Trophoblast cell (in vitro differentiated cells and primary cell): ENCODE results near the gene NF2. TPM values are rescaled to one million over a fixed set of nuclear protein-coding genes. Genes with fewer than 3 reads are reported as not detected.

ENCODE experiments used
- DNase-seq, 2 donors: peaks; one replicate each; pipeline ENCODE4 v3.0.0-alpha.2; 2016
- H2AFZ ChIP-seq: 2 replicates; pipeline ENCODE4 v1.6.1; 2013; ENCODE audit warnings: low read length, moderate library complexity, mild to moderate bottlenecking; ENCODE audit not compliant: insufficient read depth, poor library complexity
- H2AK5ac ChIP-seq: 2 replicates; pipeline ENCODE4 v1.6.1; 2013; ENCODE audit warnings: mild to moderate bottlenecking, low read length
- H2BK120ac ChIP-seq: 2 replicates; pipeline ENCODE4 v1.6.1; 2013; ENCODE audit warnings: low read length, mild to moderate bottlenecking, moderate library complexity; ENCODE audit not compliant: insufficient read depth, poor library complexity
- H2BK12ac ChIP-seq: 2 replicates; pipeline ENCODE4 v1.6.1; 2013; ENCODE audit warnings: mild to moderate bottlenecking, low read length, moderate library complexity
- H2BK5ac ChIP-seq: 2 replicates; pipeline ENCODE4 v1.6.1; 2013; ENCODE audit warnings: low read length, low read depth, moderate library complexity, mild to moderate bottlenecking; ENCODE audit not compliant: poor library complexity
- H3K14ac ChIP-seq: 2 replicates; pipeline ENCODE4 v1.6.1; 2013; ENCODE audit warnings: mild to moderate bottlenecking, low read length
- H3K18ac ChIP-seq: 2 replicates; pipeline ENCODE4 v1.6.1; 2013; ENCODE audit warnings: mild to moderate bottlenecking, low read length
- H3K23ac ChIP-seq: 2 replicates; pipeline ENCODE4 v1.6.1; 2013; ENCODE audit warnings: low read length
- H3K27ac ChIP-seq: 2 replicates; pipeline ENCODE4 v1.5.1; 2013; ENCODE audit warnings: low read depth, mild to moderate bottlenecking, inconsistent platforms, low read length, moderate library complexity
- H3K27me3 ChIP-seq: 2 replicates; pipeline ENCODE4 v1.6.1; 2013; ENCODE audit warnings: inconsistent platforms, mild to moderate bottlenecking, low read length, moderate library complexity; ENCODE audit not compliant: insufficient read depth
- H3K36me3 ChIP-seq, 2 experiments: 1 replicate in 1 of 2; 2 replicates in 1 of 2; pipeline ENCODE4 v1.6.1; 2013; ENCODE audit warnings: low read length in 2 of 2, mild to moderate bottlenecking in 2 of 2, moderate library complexity in 1 of 2; ENCODE audit not compliant: insufficient read depth in 2 of 2, control insufficient read depth in 1 of 2
- H3K4ac ChIP-seq: 2 replicates; pipeline ENCODE4 v1.6.1; 2013; ENCODE audit warnings: low read depth, mild to moderate bottlenecking, low read length, moderate library complexity
- H3K4me1 ChIP-seq, 2 experiments: 1 replicate in 1 of 2; 2 replicates in 1 of 2; pipeline ENCODE4 v1.6.1; 2013; ENCODE audit warnings: low read length in 2 of 2, mild to moderate bottlenecking in 2 of 2, moderate library complexity in 1 of 2; ENCODE audit not compliant: insufficient read depth in 2 of 2, control insufficient read depth in 1 of 2
- H3K4me2 ChIP-seq: 2 replicates; pipeline ENCODE4 v1.6.1; 2013; ENCODE audit warnings: inconsistent platforms, mild to moderate bottlenecking, low read length, moderate library complexity
- H3K4me3 ChIP-seq: 2 replicates; pipeline ENCODE4 v1.5.1; 2013; ENCODE audit warnings: mild to moderate bottlenecking, low read depth, low read length, inconsistent platforms
- H3K79me1 ChIP-seq: one replicate; pipeline ENCODE4 v1.6.1; 2013; ENCODE audit warnings: low read length
- H3K79me2 ChIP-seq: 2 replicates; pipeline ENCODE4 v1.6.1; 2013; ENCODE audit warnings: low read length, mild to moderate bottlenecking; ENCODE audit not compliant: control insufficient read depth, insufficient read depth, poor library complexity
- H3K9ac ChIP-seq: 2 replicates; pipeline ENCODE4 v1.6.1; 2013; ENCODE audit warnings: mild to moderate bottlenecking, low read length
- H3K9me3 ChIP-seq: 2 replicates; pipeline ENCODE4 v1.6.1; 2013; ENCODE audit warnings: low read depth, mild to moderate bottlenecking, control low read depth, inconsistent platforms, low read length; ENCODE audit not compliant: insufficient read depth
- H4K12ac ChIP-seq: 2 replicates; pipeline ENCODE4 v1.6.1; 2013; ENCODE audit warnings: low read depth, mild to moderate bottlenecking, low read length, moderate library complexity
- H4K8ac ChIP-seq: 2 replicates; pipeline ENCODE4 v1.6.1; 2013; ENCODE audit warnings: low read depth, mild to moderate bottlenecking, low read length, moderate library complexity
- H4K91ac ChIP-seq: one replicate; pipeline ENCODE4 v1.6.1; 2013; ENCODE audit warnings: low read depth, mild to moderate bottlenecking, low read length, moderate library complexity
- WGBS: extraction: QIAGEN DNeasy Blood & Tissue Kit; methylation state at CpG from one replicate; pipeline ENCODE4 v1.1.7; 2013; ENCODE audit warnings: missing lambda C conversion rate; ENCODE audit not compliant: insufficient read length, insufficient coverage; ENCODE audit errors: extremely low coverage; 5-methylcytosine and 5-hydroxymethylcytosine counted together
- polyA plus RNA-seq: library from polyadenylated mRNA; stranded (reverse); fragments of 200-250 nt; gene quantifications from 2 replicates; pipeline ENCODE4 v1.2.3, GENCODE V29; 2013

The NF2 gene
- 9.8 and 10.0 TPM in 2 replicates for polyA plus RNA-seq

GRCh38 chr22:29603358-29604075 lies at the start of gene NF2:
NF2 (plus strand) TSS chr22:29603633; CDS start chr22:29603999, 366 bp downstream.
- H3K27ac ChIP-seq = peak within 1 kb of the TSS; percentile 62
- DNase-seq = peak; percentile 100
- H3K27me3 ChIP-seq = no peaks in the 10 kb centered on the region
- peak within 1 kb of the TSS; percentile 76 for H3K4ac ChIP-seq
- H3K79me1 ChIP-seq = peaks cover 6% of the 10 kb centered on the region
- H3K9ac ChIP-seq = peak within 1 kb of the TSS; percentile 59
- peaks cover 2 to 8% of the 10 kb centered on the region in 2 experiments for H3K4me1 ChIP-seq
- no peaks in the 10 kb centered on the region for H3K9me3 ChIP-seq
- H4K91ac ChIP-seq = peak within 1 kb of the TSS; percentile 90
- peak within 1 kb of the TSS; percentile 79 for H3K4me2 ChIP-seq
- no peak within 1 kb of the TSS for H2AK5ac ChIP-seq
- H4K8ac ChIP-seq = peak within 1 kb of the TSS; percentile 88
- H3K23ac ChIP-seq = no peak within 1 kb of the TSS
- H3K14ac ChIP-seq = peak within 1 kb of the TSS; percentile 82
- H4K12ac ChIP-seq = peak within 1 kb of the TSS; percentile 87
- peak within 1 kb of the TSS; percentile 68 for H2BK120ac ChIP-seq
- no CpG with 5 or more reads among the region's 74 CpGs for WGBS
- H2BK12ac ChIP-seq = no peak within 1 kb of the TSS
- H3K18ac ChIP-seq = peak within 1 kb of the TSS; percentile 84
- peak within 1 kb of the TSS; percentile 75 for H3K4me3 ChIP-seq
- peaks cover 4% of the 10 kb centered on the region for H3K79me2 ChIP-seq
- peak within 1 kb of the TSS; percentile 70 for H2BK5ac ChIP-seq
- no peaks in the 10 kb centered on the region for H3K36me3 ChIP-seq
- H2AFZ ChIP-seq = peak within 1 kb of the TSS; percentile 76

DNA sequence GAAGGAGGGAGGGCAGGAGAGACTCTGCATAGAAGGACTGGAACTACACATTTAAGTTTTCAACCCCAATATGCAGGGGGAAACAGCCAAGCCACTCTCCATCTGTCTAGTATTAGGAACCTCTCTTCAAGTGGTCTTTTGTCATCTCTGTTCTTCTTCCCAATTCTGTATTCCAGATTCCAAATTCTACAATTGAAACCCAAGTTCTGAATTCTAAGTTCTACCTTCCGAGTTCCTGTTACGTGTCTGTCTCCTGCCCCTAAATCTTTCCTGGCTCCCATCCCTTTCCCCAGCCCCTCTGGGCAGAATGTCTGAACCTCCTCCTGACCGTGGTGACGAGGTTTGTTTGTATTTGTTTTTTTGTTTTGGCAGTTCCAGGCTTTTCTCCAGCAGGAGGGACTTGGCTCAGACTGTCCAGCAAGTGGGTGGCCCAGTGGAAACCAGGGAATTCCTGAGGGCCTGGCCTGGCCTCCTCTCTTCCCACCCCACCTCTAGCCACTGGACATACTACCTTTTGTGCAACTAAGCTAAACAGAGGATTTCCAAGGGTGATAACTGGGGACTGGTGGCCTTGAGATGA lies 48.3 kb upstream of the NF2 start:
- Histone ChIP-seq H3K4ac (no peak overlapping the region), H3K79me2 (peaks cover 6% of the 10 kb centered on the region), H4K12ac (no peak overlapping the region), H4K8ac (no peak overlapping the region), H3K23ac (no peak overlapping the region), H3K36me3 (peaks cover 29% of the 10 kb centered on the region in 2 experiments), H3K14ac (no peak overlapping the region), H3K27ac (no peak overlapping the region), H3K4me1 (peaks cover 0 to 2% of the 10 kb centered on the region in 2 experiments), H2BK120ac (no peak overlapping the region), H3K4me2 (no peak overlapping the region), H2AFZ (no peak overlapping the region), H3K9ac (no peak overlapping the region), H2AK5ac (no peak overlapping the region), H3K18ac (no peak overlapping the region), H3K79me1 (peaks cover 6% of the 10 kb centered on the region), H2BK12ac (no peak overlapping the region), H2BK5ac (no peak overlapping the region), H4K91ac (no peak overlapping the region), H3K27me3 (no peaks in the 10 kb centered on the region), H3K9me3 (no peaks in the 10 kb centered on the region), H3K4me3 (no peak overlapping the region)
- no CpG with 5 or more reads among the region's 4 CpGs for WGBS
- DNase-seq = no peak

DNA sequence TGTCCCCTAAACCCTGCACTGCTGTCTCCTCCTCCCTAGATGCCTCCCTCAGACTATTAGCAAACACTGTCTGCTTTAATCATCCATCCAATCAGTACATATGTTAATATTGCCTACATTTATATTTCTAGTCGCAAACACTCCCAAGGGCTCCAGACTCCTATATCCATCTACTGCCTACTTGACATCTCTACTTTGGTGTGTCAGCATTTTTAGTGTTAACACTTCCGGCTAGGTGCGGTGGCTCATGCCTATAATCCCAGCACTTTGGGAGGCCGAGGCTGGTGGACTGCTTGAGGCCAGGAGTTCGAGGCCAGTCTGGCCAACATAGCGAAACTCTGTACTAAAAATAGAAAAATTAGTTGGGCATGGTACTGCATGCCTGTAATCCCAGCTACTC lies 44.4 kb upstream of the NF2 start:
- H3K18ac ChIP-seq = no peak overlapping the region
- H4K8ac ChIP-seq = no peak overlapping the region
- H3K23ac ChIP-seq = no peak overlapping the region
- no peak overlapping the region for H3K4me2 ChIP-seq
- H3K79me2 ChIP-seq = peaks cover under 1% of the 10 kb centered on the region
- H3K9ac ChIP-seq = no peak overlapping the region
- H3K36me3 ChIP-seq = peaks cover 41 to 47% of the 10 kb centered on the region in 2 experiments
- no peak overlapping the region for H2AK5ac ChIP-seq
- no peak overlapping the region for H4K91ac ChIP-seq
- no peak overlapping the region for H2AFZ ChIP-seq
- H2BK120ac ChIP-seq = no peak overlapping the region
- no peak overlapping the region for H3K27ac ChIP-seq
- DNase-seq = no peak
- H3K4me3 ChIP-seq = no peak overlapping the region
- no peaks in the 10 kb centered on the region for H3K27me3 ChIP-seq
- H4K12ac ChIP-seq = no peak overlapping the region
- H3K9me3 ChIP-seq = no peaks in the 10 kb centered on the region
- no peak overlapping the region for H3K14ac ChIP-seq
- H3K79me1 ChIP-seq = no peaks in the 10 kb centered on the region
- peaks cover under 1 to 3% of the 10 kb centered on the region in 2 experiments for H3K4me1 ChIP-seq
- H2BK12ac ChIP-seq = no peak overlapping the region
- no CpG with 5 or more reads among the region's 6 CpGs for WGBS
- no peak overlapping the region for H3K4ac ChIP-seq
- no peak overlapping the region for H2BK5ac ChIP-seq

GRCh38 chr22:29559853-29560252 lies 43.6 kb upstream of the NF2 start:
- no peaks in the 10 kb centered on the region for H3K79me1 ChIP-seq
- H3K36me3 ChIP-seq = peaks cover 43 to 49% of the 10 kb centered on the region in 2 experiments
- H4K91ac ChIP-seq = no peak overlapping the region
- no peak overlapping the region for H4K8ac ChIP-seq
- H2BK5ac ChIP-seq = no peak overlapping the region
- WGBS = no CpG with 5 or more reads among the region's 2 CpGs
- no peaks in the 10 kb centered on the region for H3K9me3 ChIP-seq
- no peak for DNase-seq
- H3K4ac ChIP-seq = no peak overlapping the region
- no peak overlapping the region for H3K4me3 ChIP-seq
- no peaks in the 10 kb centered on the region for H3K79me2 ChIP-seq
- peaks cover 0 to 3% of the 10 kb centered on the region in 2 experiments for H3K4me1 ChIP-seq
- no peak overlapping the region for H2AFZ ChIP-seq
- no peak overlapping the region for H2BK12ac ChIP-seq
- H2BK120ac ChIP-seq = no peak overlapping the region
- no peak overlapping the region for H3K14ac ChIP-seq
- no peak overlapping the region for H3K9ac ChIP-seq
- no peak overlapping the region for H3K4me2 ChIP-seq
- no peak overlapping the region for H3K23ac ChIP-seq
- H2AK5ac ChIP-seq = no peak overlapping the region
- H4K12ac ChIP-seq = no peak overlapping the region
- no peaks in the 10 kb centered on the region for H3K27me3 ChIP-seq
- no peak overlapping the region for H3K27ac ChIP-seq
- H3K18ac ChIP-seq = no peak overlapping the region
